ENCODE measurements around the gene PHACTR1.

The PHACTR1 gene

DNA sequence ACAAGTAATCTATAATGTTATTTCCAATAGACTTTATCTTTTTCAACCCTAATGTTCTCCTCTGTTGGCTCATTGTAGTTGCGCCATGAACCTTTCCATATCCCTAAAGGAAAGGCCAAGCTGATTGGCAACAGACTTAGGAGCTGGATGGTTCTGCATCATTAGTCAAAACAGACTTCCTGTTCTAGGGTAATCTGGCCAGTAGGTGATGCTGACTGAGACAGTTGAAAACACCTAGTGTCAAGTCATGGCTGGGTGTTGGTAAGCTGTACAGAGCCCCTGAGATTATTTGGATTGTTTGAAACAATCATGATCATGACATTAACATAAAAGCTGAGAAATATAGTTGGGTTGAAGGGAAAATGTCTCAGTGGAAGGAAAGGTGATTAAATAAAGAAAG, 231.4 kb downstream of the PHACTR1 start:
- H3K9me3 ChIP-seq (ENCODE audit: control insufficient read depth in 5 of 5, low read length in 5 of 5): peaks cover 0 to 3% (median 0%) of the 10 kb centered on the region in 5 donors
- H3K4me3 ChIP-seq (ENCODE audit: low read depth in 1 of 5, low read length in 5 of 5): no peak overlapping the region
- H3K36me3 ChIP-seq (ENCODE audit: control insufficient read depth in 5 of 5, insufficient read depth in 5 of 5, low read length in 5 of 5): no peaks in the 10 kb centered on the region
- no peak overlapping the region for H3K27ac ChIP-seq (ENCODE audit: low read depth, low read length)
- peaks cover 0 to 11% (median 0%) of the 10 kb centered on the region in 5 donors for H3K4me1 ChIP-seq (ENCODE audit: control insufficient read depth in 5 of 5, insufficient read depth in 5 of 5, low read length in 5 of 5)
- H3K9ac ChIP-seq (ENCODE audit: low read length in 5 of 5): no peak overlapping the region
- no peaks in the 10 kb centered on the region for H3K27me3 ChIP-seq (ENCODE audit: control insufficient read depth in 5 of 5, insufficient read depth in 4 of 5, low read length in 5 of 5)

DNA sequence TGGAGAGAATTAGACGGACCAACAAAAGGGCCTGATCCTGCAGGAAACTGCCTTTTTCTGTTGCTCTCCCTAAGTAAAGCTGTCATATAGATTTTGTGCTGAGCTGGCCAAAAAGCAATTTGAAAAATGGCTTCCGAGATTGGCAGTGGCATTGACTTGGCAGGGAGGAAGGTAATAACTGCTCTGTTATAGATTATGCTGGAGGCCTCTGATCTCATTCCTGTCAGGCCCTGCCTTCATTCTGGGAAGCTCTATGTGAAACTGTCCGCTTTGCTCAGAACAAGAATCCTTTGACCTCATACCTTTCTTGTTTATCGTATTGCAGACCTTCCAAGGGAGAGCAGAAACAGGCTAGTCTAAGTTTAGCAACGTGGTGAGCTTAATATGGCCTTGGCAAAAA, 234.4 kb downstream of the PHACTR1 start:
- no peak overlapping the region for H3K27ac ChIP-seq (ENCODE audit: low read depth, low read length)
- no peak overlapping the region for H3K4me3 ChIP-seq (ENCODE audit: low read depth in 1 of 5, low read length in 5 of 5)
- no peaks in the 10 kb centered on the region for H3K27me3 ChIP-seq (ENCODE audit: control insufficient read depth in 5 of 5, insufficient read depth in 4 of 5, low read length in 5 of 5)

DNA sequence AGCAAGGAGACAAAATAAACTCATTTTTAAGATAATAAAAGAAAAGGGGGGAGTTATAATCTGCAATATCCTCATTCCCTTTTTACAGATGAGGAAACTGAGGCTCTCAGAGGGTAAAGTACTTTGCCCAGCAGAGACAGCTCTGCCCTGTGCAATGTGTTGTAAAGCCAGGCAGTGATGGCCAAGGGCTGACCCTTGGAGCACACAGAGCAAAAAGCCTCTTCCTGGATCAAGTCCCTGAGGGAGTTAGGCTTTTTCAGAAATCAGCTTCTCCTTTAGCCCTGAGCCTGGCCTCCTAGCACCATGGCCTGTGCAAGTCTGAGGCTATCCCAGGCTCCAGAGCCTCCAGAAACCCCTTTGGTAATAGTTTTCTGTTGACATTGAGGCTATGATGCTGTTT, 234.8 kb downstream of the PHACTR1 start:
- no peaks in the 10 kb centered on the region for H3K27me3 ChIP-seq (ENCODE audit: control insufficient read depth in 5 of 5, insufficient read depth in 4 of 5, low read length in 5 of 5)
- H3K9me3 ChIP-seq (ENCODE audit: control insufficient read depth in 5 of 5, low read length in 5 of 5): peaks cover 0 to 3% (median 0%) of the 10 kb centered on the region in 5 donors
- no peak overlapping the region for H3K9ac ChIP-seq (ENCODE audit: low read length in 5 of 5)
- H3K4me1 ChIP-seq (ENCODE audit: control insufficient read depth in 5 of 5, insufficient read depth in 5 of 5, low read length in 5 of 5): peaks cover 0 to 6% (median 0%) of the 10 kb centered on the region in 5 donors
- no peak overlapping the region for H3K4me3 ChIP-seq (ENCODE audit: low read depth in 1 of 5, low read length in 5 of 5)
- H3K27ac ChIP-seq (ENCODE audit: low read depth, low read length): no peak overlapping the region
- no peaks in the 10 kb centered on the region for H3K36me3 ChIP-seq (ENCODE audit: control insufficient read depth in 5 of 5, insufficient read depth in 5 of 5, low read length in 5 of 5)

More for the DNA sequence above, 234.4 kb downstream of the PHACTR1 start:
- H3K9me3 ChIP-seq (ENCODE audit: control insufficient read depth in 5 of 5, low read length in 5 of 5): peaks cover 0 to 3% (median 0%) of the 10 kb centered on the region in 5 donors
- H3K4me1 ChIP-seq (ENCODE audit: control insufficient read depth in 5 of 5, insufficient read depth in 5 of 5, low read length in 5 of 5): peaks cover 0 to 6% (median 0%) of the 10 kb centered on the region in 5 donors
- no peaks in the 10 kb centered on the region for H3K36me3 ChIP-seq (ENCODE audit: control insufficient read depth in 5 of 5, insufficient read depth in 5 of 5, low read length in 5 of 5)
- H3K9ac ChIP-seq (ENCODE audit: low read length in 5 of 5): no peak overlapping the region

- Histone ChIP-seq H3K27me3 (ENCODE audit: control insufficient read depth in 5 of 5, insufficient read depth in 4 of 5, low read length in 5 of 5) (no peaks in the 10 kb centered on the region), H3K9me3 (ENCODE audit: control insufficient read depth in 5 of 5, low read length in 5 of 5) (peaks cover 0 to 3% (median 0%) of the 10 kb centered on the region in 5 donors), H3K4me3 (ENCODE audit: low read depth in 1 of 5, low read length in 5 of 5) (no peak overlapping the region), H3K27ac (ENCODE audit: low read depth, low read length) (no peak overlapping the region), H3K36me3 (ENCODE audit: control insufficient read depth in 5 of 5, insufficient read depth in 5 of 5, low read length in 5 of 5) (no peaks in the 10 kb centered on the region), H3K4me1 (ENCODE audit: control insufficient read depth in 5 of 5, insufficient read depth in 5 of 5, low read length in 5 of 5) (peaks cover 0 to 6% (median 2%) of the 10 kb centered on the region in 5 donors), H3K9ac (ENCODE audit: low read length in 5 of 5) (no peak overlapping the region)
Measured at GRCh38 chr6:12952318-12952717, 235.8 kb downstream of the PHACTR1 start.

DNA sequence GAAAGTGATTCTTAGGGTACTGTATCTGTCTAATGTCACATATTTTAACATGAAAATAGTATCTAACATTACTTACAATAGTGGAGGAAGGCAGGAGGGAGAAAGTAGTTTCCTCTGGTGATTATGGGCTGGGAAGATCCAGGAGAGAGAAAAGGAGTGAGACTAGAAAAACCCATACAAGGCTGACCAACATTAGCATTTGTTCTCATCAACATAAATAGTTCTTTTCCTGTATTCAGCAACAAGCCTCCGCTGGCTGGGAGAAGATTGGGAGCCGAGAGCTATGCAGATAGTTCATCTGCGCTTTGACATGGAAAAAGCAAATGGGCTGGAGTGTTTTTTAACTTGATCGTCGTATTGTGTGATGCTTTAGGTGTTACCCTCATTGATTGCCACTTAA, 239.4 kb downstream of the PHACTR1 start:
- Histone ChIP-seq H3K9me3 (ENCODE audit: control insufficient read depth in 5 of 5, low read length in 5 of 5) (no peaks in the 10 kb centered on the region), H3K9ac (ENCODE audit: low read length in 5 of 5) (no peak overlapping the region), H3K27me3 (ENCODE audit: control insufficient read depth in 5 of 5, insufficient read depth in 4 of 5, low read length in 5 of 5) (peaks cover 0 to 6% (median 0%) of the 10 kb centered on the region in 5 donors), H3K4me3 (ENCODE audit: low read depth in 1 of 5, low read length in 5 of 5) (no peak overlapping the region), H3K4me1 (ENCODE audit: control insufficient read depth in 5 of 5, insufficient read depth in 5 of 5, low read length in 5 of 5) (peaks cover 0 to 18% (median 14%) of the 10 kb centered on the region in 5 donors), H3K36me3 (ENCODE audit: control insufficient read depth in 5 of 5, insufficient read depth in 5 of 5, low read length in 5 of 5) (no peaks in the 10 kb centered on the region), H3K27ac (ENCODE audit: low read depth, low read length) (no peak overlapping the region)

DNA sequence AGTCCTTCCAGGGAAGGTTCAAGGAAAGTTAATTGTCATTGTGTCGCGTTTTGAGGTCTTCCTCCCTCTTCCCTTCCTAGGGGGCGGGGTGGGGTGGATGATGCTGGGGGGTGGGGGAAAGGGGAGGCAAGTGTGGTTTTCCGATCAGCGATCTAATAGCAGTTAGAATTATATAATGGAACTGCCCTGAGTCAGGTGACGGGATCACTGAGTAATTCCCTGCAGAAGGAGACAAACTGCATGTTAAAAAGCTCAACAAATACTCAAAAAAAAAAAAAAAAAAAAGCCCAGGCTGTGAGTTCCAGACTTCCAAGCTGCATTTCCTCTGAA, 240.4 kb downstream of the PHACTR1 start:
- Histone ChIP-seq H3K9ac (ENCODE audit: low read length in 5 of 5) (peak overlapping the region in 4 of 5 donors; percentile 60 to 78 (median 72)), H3K27me3 (ENCODE audit: control insufficient read depth in 5 of 5, insufficient read depth in 4 of 5, low read length in 5 of 5) (peaks cover 0 to 6% (median 0%) of the 10 kb centered on the region in 5 donors), H3K36me3 (ENCODE audit: control insufficient read depth in 5 of 5, insufficient read depth in 5 of 5, low read length in 5 of 5) (no peaks in the 10 kb centered on the region), H3K4me3 (ENCODE audit: low read depth in 1 of 5, low read length in 5 of 5) (peak overlapping the region; percentile 80 to 86 (median 83)), H3K4me1 (ENCODE audit: control insufficient read depth in 5 of 5, insufficient read depth in 5 of 5, low read length in 5 of 5) (peaks cover 0 to 18% (median 14%) of the 10 kb centered on the region in 5 donors), H3K9me3 (ENCODE audit: control insufficient read depth in 5 of 5, low read length in 5 of 5) (no peaks in the 10 kb centered on the region), H3K27ac (ENCODE audit: low read depth, low read length) (peak overlapping the region; percentile 73)

DNA sequence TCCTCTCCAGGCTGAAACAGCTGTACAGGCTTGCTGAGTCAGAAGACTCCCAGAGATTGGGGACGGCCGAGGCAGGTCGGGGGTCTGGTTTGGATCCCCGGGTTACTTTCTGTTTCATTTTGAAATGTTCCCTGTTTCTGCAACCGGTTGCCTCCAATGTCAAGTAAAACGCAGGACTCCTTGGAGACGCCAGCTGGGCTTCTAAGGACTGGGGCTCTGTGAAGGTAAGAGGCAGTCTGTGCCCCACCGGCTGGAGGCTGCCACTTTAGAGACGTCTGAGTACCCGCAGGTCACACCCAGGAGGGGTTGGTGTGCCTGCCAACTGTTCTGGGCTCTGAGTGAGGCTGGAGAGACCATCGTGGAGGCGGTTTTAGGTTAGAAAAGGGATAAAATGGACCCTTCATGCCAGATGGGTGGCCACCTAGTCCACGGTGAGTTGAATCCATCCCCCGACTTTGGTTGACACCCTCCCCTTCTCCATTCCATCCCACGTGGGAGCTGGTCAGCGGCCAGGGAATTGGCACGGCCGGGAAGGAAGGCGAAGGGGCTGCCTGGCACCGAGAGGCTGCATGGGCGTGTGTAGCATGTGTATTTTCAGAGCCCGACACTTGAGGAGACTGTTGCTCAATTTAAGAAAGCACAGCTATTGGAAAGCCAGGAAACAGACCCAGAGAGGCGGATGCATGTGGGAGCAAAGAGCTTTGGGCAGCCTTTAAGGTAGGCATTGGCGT, 240.9 kb downstream of the PHACTR1 start:
- Histone ChIP-seq H3K27me3 (ENCODE audit: control insufficient read depth in 5 of 5, insufficient read depth in 4 of 5, low read length in 5 of 5) (peaks cover 0 to 6% (median 0%) of the 10 kb centered on the region in 5 donors), H3K4me3 (ENCODE audit: low read depth in 1 of 5, low read length in 5 of 5) (peak overlapping the region; percentile 80 to 86 (median 83)), H3K4me1 (ENCODE audit: control insufficient read depth in 5 of 5, insufficient read depth in 5 of 5, low read length in 5 of 5) (peaks cover 0 to 23% (median 17%) of the 10 kb centered on the region in 5 donors), H3K9ac (ENCODE audit: low read length in 5 of 5) (peak overlapping the region; percentile 60 to 78 (median 74)), H3K27ac (ENCODE audit: low read depth, low read length) (peak overlapping the region; percentile 73), H3K36me3 (ENCODE audit: control insufficient read depth in 5 of 5, insufficient read depth in 5 of 5, low read length in 5 of 5) (no peaks in the 10 kb centered on the region), H3K9me3 (ENCODE audit: control insufficient read depth in 5 of 5, low read length in 5 of 5) (no peaks in the 10 kb centered on the region)

- H3K27ac ChIP-seq (ENCODE audit: low read depth, low read length): peak overlapping the region; percentile 73
- peaks cover 0 to 30% (median 17%) of the 10 kb centered on the region in 5 donors for H3K4me1 ChIP-seq (ENCODE audit: control insufficient read depth in 5 of 5, insufficient read depth in 5 of 5, low read length in 5 of 5)
- no peaks in the 10 kb centered on the region for H3K9me3 ChIP-seq (ENCODE audit: control insufficient read depth in 5 of 5, low read length in 5 of 5)
- peak overlapping the region in 4 of 5 donors; percentile 65 to 78 (median 74) for H3K9ac ChIP-seq (ENCODE audit: low read length in 5 of 5)
- peaks cover 0 to 6% (median 0%) of the 10 kb centered on the region in 5 donors for H3K27me3 ChIP-seq (ENCODE audit: control insufficient read depth in 5 of 5, insufficient read depth in 4 of 5, low read length in 5 of 5)
- H3K4me3 ChIP-seq (ENCODE audit: low read depth in 1 of 5, low read length in 5 of 5): peak overlapping the region; percentile 80 to 86 (median 83)
- no peaks in the 10 kb centered on the region for H3K36me3 ChIP-seq (ENCODE audit: control insufficient read depth in 5 of 5, insufficient read depth in 5 of 5, low read length in 5 of 5)
Measured at GRCh38 chr6:12958052-12958706, 241.6 kb downstream of the PHACTR1 start.

GRCh38 chr6:12961761-12962160, 245.2 kb downstream of the PHACTR1 start:
- Histone ChIP-seq H3K27me3 (ENCODE audit: control insufficient read depth in 5 of 5, insufficient read depth in 4 of 5, low read length in 5 of 5) (peaks cover 0 to 6% (median 0%) of the 10 kb centered on the region in 5 donors), H3K9ac (ENCODE audit: low read length in 5 of 5) (no peak overlapping the region), H3K36me3 (ENCODE audit: control insufficient read depth in 5 of 5, insufficient read depth in 5 of 5, low read length in 5 of 5) (no peaks in the 10 kb centered on the region), H3K4me3 (ENCODE audit: low read depth in 1 of 5, low read length in 5 of 5) (no peak overlapping the region), H3K9me3 (ENCODE audit: control insufficient read depth in 5 of 5, low read length in 5 of 5) (no peaks in the 10 kb centered on the region), H3K4me1 (ENCODE audit: control insufficient read depth in 5 of 5, insufficient read depth in 5 of 5, low read length in 5 of 5) (peaks cover 0 to 32% (median 17%) of the 10 kb centered on the region in 5 donors), H3K27ac (ENCODE audit: low read depth, low read length) (peak overlapping the region; percentile 66)

DNA sequence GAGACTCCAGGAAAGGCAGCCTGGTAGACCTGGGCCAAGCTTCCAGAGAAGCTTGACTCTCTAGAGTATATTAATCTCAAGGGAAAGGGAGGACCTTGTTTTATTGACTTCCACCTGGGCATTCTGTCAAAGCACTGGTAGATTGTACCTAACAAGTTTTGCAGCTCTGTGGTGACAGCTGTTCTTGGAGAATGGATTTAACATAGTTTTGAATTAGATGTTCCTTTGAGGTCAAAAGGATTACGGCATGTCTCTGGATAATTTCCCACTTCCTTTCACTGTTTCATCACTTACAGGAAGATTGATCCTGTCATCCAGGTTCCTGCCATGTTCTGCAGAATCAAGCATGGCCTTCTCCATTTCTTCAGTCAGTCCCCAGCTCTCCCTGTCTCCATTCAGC, 246.0 kb downstream of the PHACTR1 start:
- peak overlapping the region in 1 of 5 donors; percentile 12 for H3K4me3 ChIP-seq (ENCODE audit: low read depth in 1 of 5, low read length in 5 of 5)
- H3K27ac ChIP-seq (ENCODE audit: low read depth, low read length): peak overlapping the region; percentile 66

More for the DNA sequence above, 246.0 kb downstream of the PHACTR1 start:
- Histone ChIP-seq H3K9ac (ENCODE audit: low read length in 5 of 5) (no peak overlapping the region), H3K9me3 (ENCODE audit: control insufficient read depth in 5 of 5, low read length in 5 of 5) (no peaks in the 10 kb centered on the region), H3K36me3 (ENCODE audit: control insufficient read depth in 5 of 5, insufficient read depth in 5 of 5, low read length in 5 of 5) (no peaks in the 10 kb centered on the region), H3K27me3 (ENCODE audit: control insufficient read depth in 5 of 5, insufficient read depth in 4 of 5, low read length in 5 of 5) (peaks cover 0 to 6% (median 0%) of the 10 kb centered on the region in 5 donors), H3K4me1 (ENCODE audit: control insufficient read depth in 5 of 5, insufficient read depth in 5 of 5, low read length in 5 of 5) (peaks cover 0 to 30% (median 13%) of the 10 kb centered on the region in 5 donors)
